Activated T-helper 1 cell treated with anti-CD3 and anti-CD28 coated beads, Interleukin-2, amount 50 U/mL, for 16 hours (primary cell): ENCODE data around the gene DGKB.

Experiments used
- DNase-seq, 2 donors: peaks; one replicate each; pipeline ENCODE4 v3.0.0-alpha.2; 2020; ENCODE audit warnings: low read depth in 1 of 2, low spot score in 1 of 2

DGKB gene

GRCh38 chr7:14600766-14601367 lies 301.7 kb downstream of the DGKB start:
- DNase-seq, result no peak

DNA sequence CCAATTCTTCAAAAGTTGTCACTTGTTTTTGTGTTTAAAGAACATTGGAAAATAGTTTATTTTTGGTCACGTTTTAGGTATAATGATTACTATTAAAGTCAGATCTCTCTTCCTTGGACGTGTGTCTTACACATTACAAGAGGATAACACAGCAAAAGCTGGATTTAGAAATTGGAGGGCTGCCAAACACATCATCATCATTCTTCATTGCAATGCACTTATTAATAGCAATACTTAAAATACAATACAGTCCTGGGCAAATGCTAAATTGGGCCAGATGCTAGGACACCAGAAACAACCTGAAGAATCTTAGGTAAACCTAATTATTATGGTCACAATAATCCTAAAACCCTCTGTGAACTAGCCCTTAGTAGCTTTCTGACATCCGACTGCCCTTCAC lies 303.6 kb downstream of the DGKB start:
- no peak for DNase-seq

GRCh38 chr7:14596421-14596820 lies 306.1 kb downstream of the DGKB start:
- no peak for DNase-seq

- DNase-seq, result no peak
These were observed 312.3 kb downstream of the DGKB start for GRCh38 chr7:14590206-14590605.

GRCh38 chr7:14585232-14585631 lies 317.3 kb downstream of the DGKB start:
- no peak for DNase-seq

- DNase-seq, result no peak
These were observed 319.0 kb downstream of the DGKB start for GRCh38 chr7:14583518-14583917.

DNA sequence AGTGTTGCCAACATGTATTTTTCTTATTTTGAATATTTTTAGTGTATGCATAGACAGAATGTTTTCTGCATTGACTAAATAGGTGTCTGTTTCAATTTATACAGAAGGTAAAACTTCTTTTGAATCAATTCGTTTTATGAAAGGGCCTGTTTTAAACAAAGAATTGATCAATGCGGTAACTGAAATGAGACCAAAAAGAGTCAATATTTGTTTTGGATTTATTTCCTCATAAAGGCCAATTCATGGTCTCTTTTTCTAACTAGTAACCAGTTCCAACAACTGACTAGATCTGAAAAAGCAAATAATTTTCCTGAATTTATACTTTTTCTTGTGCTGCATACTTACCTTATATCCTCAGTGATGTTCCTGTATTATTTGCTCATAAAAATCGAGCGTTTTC lies 320.5 kb downstream of the DGKB start:
- DNase-seq, result no peak

GRCh38 chr7:14579971-14580370 lies 322.6 kb downstream of the DGKB start:
- no peak for DNase-seq

DNA sequence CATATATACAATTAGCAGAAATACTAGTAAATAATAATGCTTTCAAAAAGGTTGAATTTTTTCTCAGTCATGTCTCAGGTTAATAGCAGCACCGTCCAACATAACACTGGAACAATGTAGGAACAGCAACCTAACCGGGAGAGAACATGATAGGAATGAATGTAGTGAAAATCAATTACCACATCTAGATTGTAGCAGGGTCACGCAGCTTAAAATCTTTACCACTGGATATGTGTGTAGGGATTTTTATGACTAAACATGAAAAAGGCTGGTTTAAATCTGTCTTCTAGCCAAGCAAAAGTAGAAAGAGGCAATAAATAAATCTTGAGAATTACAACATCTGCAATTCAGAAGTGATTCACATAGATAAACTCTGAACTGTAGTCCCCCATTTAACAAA lies 326.0 kb downstream of the DGKB start:
- DNase-seq, result no peak

DNA sequence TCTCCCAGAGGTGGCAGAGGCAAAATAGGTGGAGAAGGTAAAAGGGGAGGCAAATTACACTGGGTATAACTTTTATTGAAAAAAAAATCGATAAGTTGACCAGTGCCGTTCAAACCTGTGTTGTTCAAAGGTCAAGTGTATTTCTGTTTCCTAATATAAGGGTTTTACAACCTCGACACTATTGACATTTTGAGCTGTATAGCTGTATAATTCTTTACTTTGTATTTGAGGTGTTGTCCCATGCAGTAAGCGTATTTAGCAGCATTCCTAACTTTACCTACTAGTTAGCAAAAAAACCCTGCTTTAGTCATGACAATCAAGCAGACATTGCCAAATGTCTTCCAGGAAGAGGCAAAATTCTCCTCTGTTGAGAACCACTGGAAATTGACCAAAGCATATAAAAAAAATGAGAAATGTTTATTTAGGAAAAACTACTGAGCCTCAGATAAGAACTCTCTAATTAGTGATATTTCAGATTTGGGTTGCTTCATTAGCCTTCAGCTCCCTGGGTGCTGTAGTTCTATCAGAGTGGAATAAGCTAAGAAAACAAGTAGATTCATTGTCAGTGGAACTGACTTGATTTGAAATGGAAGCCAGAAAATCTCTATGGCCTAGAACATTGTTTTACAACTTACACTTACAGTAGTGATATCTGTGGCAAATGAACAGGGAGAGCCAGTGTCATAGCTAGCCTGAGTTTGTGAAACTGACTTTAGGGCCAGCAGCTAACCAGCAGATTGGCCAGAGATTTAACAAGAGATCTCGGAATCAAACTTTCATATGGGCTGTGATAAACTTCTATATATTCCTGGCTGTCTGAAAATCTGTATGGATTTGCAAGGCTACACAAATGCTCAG lies 331.6 kb downstream of the DGKB start:
- no peak for DNase-seq

- no peak for DNase-seq
These were observed 350.5 kb downstream of the DGKB start for GRCh38 chr7:14552060-14552459.

GRCh38 chr7:14551310-14551709 lies 351.2 kb downstream of the DGKB start:
- DNase-seq, result no peak

GRCh38 chr7:14542624-14543023 lies 359.9 kb downstream of the DGKB start:
- no peak for DNase-seq

DNA sequence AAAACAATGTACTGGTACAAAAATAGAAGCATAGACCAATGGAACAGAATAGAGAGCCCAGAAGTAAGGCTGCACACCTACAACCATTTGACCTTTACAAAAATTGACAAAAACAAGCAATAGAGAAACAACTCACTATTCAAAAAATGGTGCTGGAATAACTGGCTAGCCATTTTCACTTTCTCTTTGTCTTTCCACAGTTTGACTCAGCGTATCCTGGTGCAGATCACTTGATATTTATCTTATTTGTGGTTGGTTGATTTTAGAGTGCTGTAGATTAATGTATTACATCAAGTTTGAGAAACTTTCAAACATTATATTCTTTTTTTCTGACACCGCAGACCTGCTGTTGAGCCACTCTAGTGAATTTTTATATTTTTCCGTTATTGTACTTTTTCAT lies 381.4 kb downstream of the DGKB start:
- DNase-seq, result no peak

DNA sequence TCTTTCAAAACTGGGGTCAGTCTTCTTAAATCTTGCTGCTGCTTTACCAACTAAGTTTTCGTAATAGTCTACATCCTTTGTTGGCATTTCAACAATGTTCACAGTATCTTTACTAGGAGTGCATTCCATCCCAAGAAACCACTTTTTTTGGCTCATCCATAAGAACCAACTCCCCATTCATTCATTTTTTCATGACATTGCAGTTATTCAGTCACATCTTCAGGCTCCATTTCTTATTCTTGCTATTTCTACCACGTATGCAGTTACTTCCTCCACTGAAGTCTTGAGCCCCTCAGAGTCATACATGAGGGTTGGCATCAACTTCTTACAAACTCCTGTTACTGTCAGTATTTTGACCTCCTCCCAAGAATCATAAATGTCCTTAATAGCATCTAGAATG lies 392.3 kb downstream of the DGKB start:
- no peak for DNase-seq

DNA sequence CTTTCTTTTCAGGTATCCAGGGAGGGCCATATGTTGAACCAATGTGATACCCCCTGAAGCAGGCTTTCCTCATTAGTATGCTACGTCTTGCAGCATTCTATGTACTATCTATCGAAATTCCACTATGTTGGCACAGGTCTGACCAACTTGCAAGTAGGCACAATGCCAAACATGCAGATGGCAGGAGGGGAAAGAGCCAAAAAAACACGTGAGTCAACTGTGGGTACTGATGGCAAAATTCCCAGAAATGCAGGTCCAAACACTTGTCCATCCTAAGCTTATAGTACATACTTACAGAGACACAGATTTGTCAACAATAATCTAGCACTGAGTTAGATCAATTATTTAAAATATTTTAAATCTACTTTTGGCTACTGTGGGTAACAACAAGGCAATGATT lies 394.9 kb downstream of the DGKB start:
- DNase-seq, result no peak

- DNase-seq, result no peak
These were observed 396.6 kb downstream of the DGKB start for GRCh38 chr7:14505906-14506305.

DNA sequence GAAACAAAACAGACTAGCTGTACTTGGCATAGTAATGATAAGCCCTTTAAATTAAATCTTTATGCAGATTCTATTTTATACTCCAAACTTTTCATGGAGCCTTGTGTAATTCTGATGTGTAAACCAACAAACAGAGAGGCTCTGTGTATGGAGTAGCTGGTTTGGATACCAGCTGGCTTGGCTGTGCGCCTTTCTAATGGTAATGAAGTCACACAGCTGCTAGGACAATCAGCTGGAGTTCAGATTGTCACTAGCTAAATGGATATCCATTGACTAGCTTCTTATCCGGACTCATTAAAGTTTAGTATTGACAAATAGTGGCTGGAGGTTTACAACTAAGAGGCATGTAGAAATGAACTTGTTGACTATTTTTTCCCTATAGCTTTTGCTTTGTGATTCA lies 398.4 kb downstream of the DGKB start:
- DNase-seq, result no peak

DNA sequence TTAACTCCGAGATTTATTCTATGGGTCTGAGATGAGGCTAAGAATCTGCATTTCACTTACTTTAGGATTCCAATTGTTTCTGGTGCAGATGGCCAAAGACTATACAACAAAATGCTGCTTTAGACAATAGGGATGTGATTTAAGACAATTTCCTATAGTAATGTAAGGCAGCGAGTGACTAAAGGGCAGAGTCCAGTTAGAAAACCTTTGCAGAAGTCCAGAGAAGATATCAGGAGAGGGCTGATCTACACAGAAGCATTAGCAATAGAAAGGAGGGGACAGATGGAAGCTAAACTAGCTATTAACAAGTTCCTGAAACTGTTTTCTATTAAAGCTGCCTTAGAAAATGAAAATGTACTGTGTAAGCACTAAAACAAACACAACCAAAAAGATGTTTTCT lies 398.9 kb downstream of the DGKB start:
- DNase-seq, result no peak

GRCh38 chr7:14501436-14501835 lies 401.1 kb downstream of the DGKB start:
- no peak for DNase-seq

DNA sequence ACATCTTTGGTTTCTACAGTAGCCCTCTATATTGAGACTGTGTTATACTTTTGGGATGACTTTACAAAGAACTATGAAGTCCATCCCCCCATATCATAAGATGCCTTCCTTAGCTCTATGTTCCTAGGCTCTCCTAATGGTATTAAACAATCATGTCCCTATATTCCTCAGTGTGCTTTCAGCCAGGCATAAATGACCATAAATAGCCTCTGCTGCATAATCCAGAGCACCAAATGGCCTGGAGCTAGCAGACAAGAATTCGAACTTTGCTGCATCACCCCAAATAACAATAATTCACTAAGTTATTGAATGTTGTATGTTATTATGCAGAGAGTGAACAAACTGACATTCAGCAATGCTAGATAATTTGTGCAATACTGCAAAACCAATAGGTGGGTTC lies 405.2 kb downstream of the DGKB start:
- DNase-seq, result no peak

- DNase-seq, result no peak
These were observed 406.9 kb downstream of the DGKB start for GRCh38 chr7:14495633-14496032.
